HG03558 (cell line): Measurements from ENCODE around the gene PPP1R9A.

Experiments used
- ATAC-seq: cut with Tn5 transposase; IDR thresholded peaks from one replicate; pipeline ENCODE4 v1.9.1; 2021; ENCODE audit warnings: moderate number of reproducible peaks; ENCODE audit not compliant: unreplicated experiment; ENCODE audit errors: extremely low read depth

PPP1R9A gene

GRCh38 chr7:95240921-95241320, 333.5 kb downstream of the PPP1R9A start:
- ATAC-seq, result no peak

GRCh38 chr7:95242266-95242665, 334.9 kb downstream of the PPP1R9A start:
- ATAC-seq, result no peak

GRCh38 chr7:95244616-95245015, 337.2 kb downstream of the PPP1R9A start:
- ATAC-seq, result no peak

GRCh38 chr7:95245828-95246500, 338.6 kb downstream of the PPP1R9A start:
- ATAC-seq, result no peak

- peak; percentile 47 for ATAC-seq
Measured at GRCh38 chr7:95246831-95247370, 339.5 kb downstream of the PPP1R9A start.

- no peak for ATAC-seq
Measured at GRCh38 chr7:95250571-95250970, 343.2 kb downstream of the PPP1R9A start.

- ATAC-seq, result no peak
Measured at GRCh38 chr7:95251966-95252365, 344.6 kb downstream of the PPP1R9A start.

- no peak for ATAC-seq
Measured at GRCh38 chr7:95253986-95254385, 346.6 kb downstream of the PPP1R9A start.

GRCh38 chr7:95255691-95256090, 348.3 kb downstream of the PPP1R9A start:
- no peak for ATAC-seq

- ATAC-seq, result no peak
Measured at GRCh38 chr7:95261895-95262415, 354.6 kb downstream of the PPP1R9A start.

- ATAC-seq, result no peak
Measured at GRCh38 chr7:95262875-95263274, 355.5 kb downstream of the PPP1R9A start.

GRCh38 chr7:95263785-95264362, 356.5 kb downstream of the PPP1R9A start:
- no peak for ATAC-seq

- no peak for ATAC-seq
Measured at GRCh38 chr7:95264363-95264891, 357.0 kb downstream of the PPP1R9A start.

GRCh38 chr7:95265634-95266033, 358.2 kb downstream of the PPP1R9A start:
- no peak for ATAC-seq

- no peak for ATAC-seq
Measured at GRCh38 chr7:95267754-95268153, 360.4 kb downstream of the PPP1R9A start.

GRCh38 chr7:95269640-95270039, 362.2 kb downstream of the PPP1R9A start:
- ATAC-seq, result no peak

- no peak for ATAC-seq
Measured at GRCh38 chr7:95276114-95276513, 368.7 kb downstream of the PPP1R9A start.

GRCh38 chr7:95279417-95279816, 372.0 kb downstream of the PPP1R9A start:
- ATAC-seq, result no peak

GRCh38 chr7:95286096-95286495, 378.7 kb downstream of the PPP1R9A start:
- no peak for ATAC-seq

- no peak for ATAC-seq
Measured at GRCh38 chr7:95290166-95290830, 382.9 kb downstream of the PPP1R9A start.

GRCh38 chr7:95295397-95295796, 388.0 kb downstream of the PPP1R9A start:
- ATAC-seq, result no peak
